ENCODE measurements around the gene MICU2.

MICU2 gene

DNA sequence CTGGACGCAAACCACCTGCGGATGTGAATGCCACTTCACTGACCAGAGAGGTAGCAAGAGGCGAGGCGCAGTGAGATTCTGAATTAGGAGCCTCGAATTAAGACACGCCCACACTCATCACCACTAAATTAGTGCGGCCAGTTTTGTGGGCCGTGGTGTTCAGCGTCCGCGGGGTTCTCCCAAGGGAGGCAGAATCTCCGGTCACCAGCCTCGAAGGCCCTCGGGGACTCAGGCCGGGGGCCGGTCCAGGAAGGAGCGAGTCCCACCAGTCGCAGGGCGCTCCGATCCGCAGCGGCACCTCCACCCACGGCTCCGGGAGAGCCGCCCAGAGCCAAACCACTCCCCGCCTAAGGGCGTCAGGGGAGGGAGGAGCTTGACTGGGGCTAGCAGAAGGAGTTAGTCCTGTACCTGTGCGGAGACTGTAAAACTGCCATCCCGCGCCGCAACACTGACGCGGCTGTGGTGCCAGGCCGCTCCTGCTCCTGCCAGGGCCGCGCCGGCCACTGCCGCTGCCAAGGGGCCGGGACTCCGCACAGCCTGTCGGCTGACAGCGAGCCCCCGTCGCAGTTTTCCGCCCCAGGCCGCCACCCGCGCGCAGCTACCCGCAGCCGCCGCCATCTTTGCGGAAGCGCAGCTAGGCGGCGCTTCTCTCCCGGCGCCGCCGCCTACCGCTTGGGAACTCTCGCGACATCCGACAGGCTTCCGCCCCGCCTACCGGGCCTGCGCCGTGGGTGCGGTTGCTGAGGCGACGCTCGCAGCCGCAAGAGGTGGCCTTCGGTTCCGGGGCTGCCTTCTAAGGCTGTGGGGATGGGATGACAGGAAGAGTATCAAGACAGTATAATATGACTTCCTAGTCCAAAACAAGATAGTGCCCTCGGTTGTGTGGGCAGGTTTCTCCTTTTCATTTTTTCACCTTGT, at the start of gene MICU2:
Gene MICU2, minus strand, starts transcription at position 640 of the 918 bp plus-strand sequence. Its CDS starts 22 bp downstream, at position 618.
- DNase-seq = peak; percentile 88

DNA sequence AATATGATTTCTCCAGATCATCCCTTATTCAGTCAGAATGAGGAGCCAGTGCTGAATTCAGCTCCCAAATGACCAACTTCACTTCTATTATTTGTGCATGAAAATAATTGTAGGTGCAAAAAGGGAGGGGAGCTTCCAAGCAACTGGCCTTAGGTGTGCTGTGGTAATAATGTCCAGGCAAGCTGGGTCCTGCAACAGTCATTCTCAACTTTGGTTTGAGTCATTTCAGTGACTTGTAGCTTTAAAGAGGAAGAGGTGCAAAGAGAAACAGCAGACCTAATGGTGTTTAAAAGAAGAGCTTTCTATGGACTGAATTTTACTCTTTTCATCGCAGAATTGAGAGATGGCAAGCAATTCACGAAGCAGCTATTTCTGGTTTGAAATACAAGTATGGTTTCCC, 37.7 kb upstream of the MICU2 start:
- DNase-seq = no peak

DNA sequence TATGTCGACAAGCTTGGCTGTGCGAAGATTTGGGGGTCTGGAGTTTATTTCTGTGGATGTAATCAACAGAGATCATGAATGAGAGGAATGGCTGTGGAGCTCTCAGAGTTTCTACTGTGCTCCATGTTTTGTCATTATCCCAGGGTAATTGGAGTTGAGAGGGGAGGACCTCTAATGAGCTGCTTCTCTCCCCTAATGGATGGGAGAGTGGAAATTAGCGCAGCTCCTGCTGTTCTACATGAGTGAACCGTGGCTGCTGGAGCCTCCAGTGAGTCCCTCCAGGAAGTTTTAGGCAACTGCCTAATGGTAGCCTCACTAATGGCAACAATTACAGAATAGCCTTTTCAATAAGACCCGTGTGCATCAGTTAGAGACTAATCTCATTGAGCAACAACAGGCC, 35.6 kb upstream of the MICU2 start:
- no peak for DNase-seq

- DNase-seq = peak; percentile 3
Observed at GRCh38 chr13:21638319-21639282, 34.6 kb upstream of the MICU2 start.

GRCh38 chr13:21637296-21637695, 33.3 kb upstream of the MICU2 start:
- DNase-seq = peak; percentile 52

DNA sequence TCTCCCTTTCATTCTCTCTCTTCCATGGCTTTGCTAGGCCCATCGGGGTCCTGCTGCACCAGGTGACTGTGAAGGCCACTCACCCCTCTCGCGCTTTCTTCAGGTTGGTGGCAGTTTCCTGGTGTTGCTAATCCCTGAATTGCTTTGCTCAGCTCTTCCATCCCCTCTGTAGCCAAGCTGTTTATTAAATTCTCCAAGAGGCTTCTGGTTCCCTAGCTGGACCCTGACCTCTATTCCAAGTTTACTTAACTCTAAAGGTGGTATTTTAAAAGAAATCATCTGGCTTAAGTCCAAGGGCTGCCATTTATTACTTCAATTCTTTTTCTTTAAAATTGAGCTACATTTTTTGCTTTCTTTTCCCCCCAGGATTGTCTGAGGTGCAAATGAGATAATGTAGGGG, 32.7 kb upstream of the MICU2 start:
- DNase-seq = no peak

DNA sequence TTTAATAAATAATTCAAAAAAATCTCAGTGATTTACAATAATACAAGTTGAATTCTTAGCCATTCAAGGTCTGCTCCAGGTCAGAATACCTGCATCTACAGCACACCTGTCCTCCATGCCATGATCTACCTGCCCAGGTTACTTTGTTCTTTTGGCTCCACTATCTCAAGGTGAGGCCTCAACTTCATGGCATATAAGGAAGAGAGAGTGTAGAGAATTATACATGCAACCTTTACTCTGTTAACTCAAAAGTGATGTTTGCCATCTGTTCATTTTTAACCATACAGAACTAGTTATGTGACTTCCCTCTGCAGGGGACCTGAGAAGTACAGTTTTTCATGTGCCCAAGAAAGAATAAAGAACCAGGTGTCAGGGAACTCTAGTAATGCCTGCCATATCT, 28.2 kb upstream of the MICU2 start:
- no peak for DNase-seq

GRCh38 chr13:21625366-21625765, 21.4 kb upstream of the MICU2 start:
- DNase-seq = peak; percentile 20

GRCh38 chr13:21620861-21621260, 16.9 kb upstream of the MICU2 start:
- DNase-seq = no peak

DNA sequence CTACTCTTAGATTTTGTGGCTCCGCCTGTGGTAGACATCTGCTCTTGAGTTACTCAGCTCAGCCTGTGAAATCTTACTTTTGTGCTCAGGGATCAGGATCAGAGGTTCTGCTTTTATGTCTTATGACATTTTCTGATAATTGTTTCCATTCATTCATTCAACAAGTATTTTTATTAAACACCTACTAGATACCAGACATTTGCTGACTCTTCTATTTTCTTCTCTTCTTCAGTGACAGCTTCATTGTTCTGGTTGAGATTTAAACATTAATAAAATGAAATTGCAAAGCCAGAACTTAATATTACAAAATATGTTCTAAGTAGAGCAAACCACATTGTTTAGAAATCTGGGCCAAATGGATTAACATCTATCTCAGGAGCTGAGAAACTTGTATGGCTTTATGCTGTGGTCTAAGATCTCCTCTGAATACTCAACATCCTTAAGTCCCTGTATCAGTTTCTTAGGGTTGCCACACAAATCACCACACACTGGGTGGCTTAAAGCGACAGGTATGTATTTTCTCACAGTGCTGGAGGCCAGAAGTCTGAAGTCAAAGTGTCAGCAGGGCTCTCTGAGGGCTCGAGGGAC, 15.8 kb upstream of the MICU2 start:
- DNase-seq = no peak

GRCh38 chr13:21616880-21617279, 12.9 kb upstream of the MICU2 start:
- no peak for DNase-seq

- no peak for DNase-seq
Observed at GRCh38 chr13:21616205-21616866, 12.4 kb upstream of the MICU2 start.

- no peak for DNase-seq
Observed at GRCh38 chr13:21615427-21615826, 11.5 kb upstream of the MICU2 start.

DNA sequence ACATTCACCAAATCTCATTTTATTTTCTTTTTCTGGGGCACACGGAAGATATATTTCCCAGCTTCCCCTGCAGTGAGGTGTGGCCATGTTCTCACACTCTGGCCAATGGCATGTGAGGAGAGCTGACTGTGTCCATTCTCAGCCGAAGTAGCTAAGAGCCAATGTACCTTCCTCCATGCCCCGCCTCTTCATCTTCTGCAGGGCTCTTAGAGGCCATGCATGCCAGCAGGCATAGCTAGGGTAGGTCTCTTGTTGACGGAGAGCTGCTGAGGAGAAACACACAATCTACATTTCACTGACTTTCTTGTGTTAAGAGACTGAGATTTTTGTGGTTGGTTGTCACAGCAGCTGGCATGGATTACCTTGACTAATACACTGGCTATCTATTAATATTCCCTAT, 9.8 kb upstream of the MICU2 start:
- DNase-seq = no peak

DNA sequence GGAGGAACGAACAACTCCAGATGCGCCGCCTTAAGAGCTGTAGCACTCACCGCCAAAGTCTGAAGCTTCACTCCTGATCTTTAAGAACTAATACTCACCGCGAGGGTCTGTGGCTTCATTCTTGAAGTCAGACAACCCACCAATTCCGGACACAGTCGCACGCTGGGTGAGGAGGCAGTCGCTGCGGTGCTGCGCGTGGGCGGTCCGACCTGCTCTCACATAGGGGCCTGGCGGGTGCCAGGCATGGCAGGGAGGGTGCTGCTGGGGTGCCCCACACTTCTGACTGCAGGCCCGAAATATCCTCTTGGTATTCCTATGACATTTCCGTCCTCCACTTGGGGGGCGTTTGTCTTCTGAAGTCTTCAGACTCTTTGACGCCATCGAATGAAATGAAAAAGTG, 7.4 kb upstream of the MICU2 start:
- no peak for DNase-seq

DNA sequence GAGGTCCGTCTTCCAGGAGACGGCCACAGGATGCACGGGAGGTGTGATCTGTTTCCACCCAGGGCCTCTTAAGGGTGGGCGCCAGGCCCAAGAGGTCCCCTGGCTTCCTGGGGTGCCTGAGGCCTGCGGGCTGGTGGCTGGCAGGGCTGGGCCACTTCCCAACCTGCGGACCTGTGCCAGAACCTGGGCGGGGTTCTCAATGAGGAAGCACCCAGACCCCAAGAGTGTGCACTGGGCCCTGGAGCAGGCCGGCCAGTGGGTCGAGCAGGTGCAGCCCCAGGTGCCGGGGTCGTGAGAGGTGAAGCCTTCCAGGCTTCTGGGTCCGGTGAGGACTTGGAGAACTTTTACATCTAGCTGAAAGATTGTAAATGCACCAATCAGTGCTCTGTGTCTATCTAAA, 6.7 kb upstream of the MICU2 start:
- DNase-seq = no peak

GRCh38 chr13:21608961-21609360, 5.0 kb upstream of the MICU2 start:
- no peak for DNase-seq

DNA sequence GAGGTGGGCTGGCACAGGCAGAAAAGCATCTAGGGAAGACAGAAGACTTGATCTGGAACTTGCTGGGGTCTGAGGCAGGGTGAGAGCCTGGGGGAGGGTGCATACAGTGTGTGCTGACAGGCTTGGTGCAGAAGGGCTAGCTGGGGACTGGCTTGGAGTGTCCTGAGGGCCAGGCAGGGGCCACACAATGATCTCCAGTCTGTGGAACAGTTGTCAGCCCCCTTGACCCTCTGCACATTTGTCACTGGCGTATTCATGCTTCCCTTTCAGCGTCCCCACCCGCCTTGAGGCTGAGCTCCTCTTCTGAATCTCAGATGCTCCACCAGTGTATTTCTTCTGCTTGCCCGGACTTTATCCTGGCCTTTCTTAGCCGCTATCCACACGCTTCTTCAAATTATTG, 2.8 kb upstream of the MICU2 start:
- no peak for DNase-seq

GRCh38 chr13:21606251-21606650, 2.3 kb upstream of the MICU2 start:
- no peak for DNase-seq

DNA sequence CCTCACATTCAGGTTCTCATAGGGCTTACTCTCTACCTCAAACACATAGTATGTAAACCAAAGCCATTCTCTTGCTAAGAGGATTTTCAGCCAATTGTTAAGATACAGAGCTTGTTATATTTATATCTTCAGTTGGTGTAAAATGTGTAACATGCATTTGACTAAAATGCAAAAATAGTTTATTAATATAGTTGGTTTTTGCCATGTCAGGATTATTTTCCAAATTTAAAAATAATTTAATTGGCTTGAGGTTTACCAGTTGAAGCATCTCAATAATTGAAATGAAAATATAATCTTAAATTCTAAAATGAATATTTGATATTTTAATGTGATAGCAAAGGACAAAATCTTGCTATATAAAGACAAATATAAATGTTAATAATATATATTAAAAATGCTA, 7.2 kb downstream of the MICU2 start:
- no peak for DNase-seq

GRCh38 chr13:21595546-21595822, 8.5 kb downstream of the MICU2 start:
- DNase-seq = no peak

DNA sequence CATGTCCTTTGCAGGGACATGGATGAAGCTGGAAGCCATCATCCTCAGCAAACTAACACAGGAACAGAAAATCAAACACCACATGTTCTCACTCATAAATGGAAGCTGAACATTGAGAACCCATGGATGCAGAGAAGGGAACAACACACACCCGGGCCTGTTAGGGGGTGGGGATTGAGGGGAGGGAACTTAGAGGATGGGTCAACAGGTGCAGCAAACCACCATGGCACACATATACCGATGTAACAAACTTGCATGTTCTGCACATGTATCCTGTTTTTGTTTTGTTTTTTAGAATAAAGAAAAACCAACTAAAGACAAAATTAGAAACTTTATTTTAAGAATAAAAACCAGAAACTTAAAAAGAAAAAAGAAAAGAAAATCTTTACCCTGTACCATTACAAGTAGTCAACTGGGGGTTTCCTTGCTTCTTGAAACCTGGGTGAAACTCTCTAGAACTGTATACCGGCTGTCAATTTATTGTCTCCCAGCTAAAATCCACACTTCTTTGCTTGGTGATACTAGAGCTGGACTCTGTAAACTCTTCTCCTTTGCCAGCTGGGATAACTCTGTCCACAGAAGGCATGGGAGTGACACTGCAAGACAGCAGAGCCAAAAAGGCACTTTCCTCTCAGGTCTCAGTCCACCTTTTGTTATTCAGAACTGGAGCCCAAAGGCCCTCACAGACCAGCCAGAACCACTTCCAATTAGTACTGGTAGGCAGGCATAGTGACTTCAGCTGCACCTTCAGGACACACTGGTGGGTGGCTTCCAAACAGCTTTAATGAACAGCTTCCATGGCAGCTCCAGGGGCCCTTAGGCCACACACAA, 9.0 kb downstream of the MICU2 start:
- no peak for DNase-seq

All from NCI-H2107 (cell line).